EL (cell line): ENCODE results near the gene C5.
"Not testable (repeated sequence)": the region's sequence is repeated elsewhere in the genome, so short reads cannot be mapped to it uniquely, and the experiment has no call there.

Source experiments
- DNase-seq: peaks from one replicate; pipeline ENCODE4 v3.0.0-alpha.2; 2016

C5 gene

DNA sequence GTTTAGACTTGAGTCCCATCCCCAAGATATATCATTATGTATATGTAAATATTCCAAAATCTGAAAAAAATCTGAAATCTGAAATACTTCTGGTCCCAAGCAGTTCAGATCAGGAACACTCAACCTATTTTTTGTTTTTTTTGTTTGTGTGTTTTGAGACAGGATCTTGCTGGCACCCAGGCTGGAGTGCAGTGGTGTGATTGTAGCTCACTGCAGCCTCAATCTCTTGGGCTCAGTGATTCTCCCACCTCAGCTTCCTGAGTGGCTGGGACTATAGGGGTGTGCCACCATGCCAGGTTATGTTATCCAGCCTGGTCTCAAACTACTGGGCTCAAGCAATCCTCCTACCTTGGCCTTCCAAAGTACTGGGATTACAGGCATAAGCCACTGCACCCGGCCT is 72.8 kb downstream of the C5 start:
- no peak for DNase-seq

DNA sequence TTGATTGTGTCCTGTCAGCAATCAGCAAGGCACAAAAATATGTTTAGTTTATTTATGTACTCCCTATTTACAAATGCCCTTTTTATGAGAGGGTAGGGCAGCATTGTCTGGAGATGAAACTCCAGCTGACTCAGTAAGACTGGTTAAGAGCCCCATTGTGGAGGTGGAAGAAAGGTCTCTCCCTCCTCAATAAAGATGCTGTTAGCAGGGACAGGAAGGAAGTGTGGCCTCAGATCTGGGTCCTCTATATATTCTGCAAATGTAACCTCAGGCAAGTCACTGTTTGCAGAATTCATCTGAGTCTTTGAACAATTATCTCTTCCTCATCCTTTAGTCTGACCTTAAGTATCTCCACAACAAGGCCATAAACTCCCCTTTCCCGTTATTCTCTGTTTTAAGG is 75.2 kb downstream of the C5 start:
- DNase-seq: no peak

DNA sequence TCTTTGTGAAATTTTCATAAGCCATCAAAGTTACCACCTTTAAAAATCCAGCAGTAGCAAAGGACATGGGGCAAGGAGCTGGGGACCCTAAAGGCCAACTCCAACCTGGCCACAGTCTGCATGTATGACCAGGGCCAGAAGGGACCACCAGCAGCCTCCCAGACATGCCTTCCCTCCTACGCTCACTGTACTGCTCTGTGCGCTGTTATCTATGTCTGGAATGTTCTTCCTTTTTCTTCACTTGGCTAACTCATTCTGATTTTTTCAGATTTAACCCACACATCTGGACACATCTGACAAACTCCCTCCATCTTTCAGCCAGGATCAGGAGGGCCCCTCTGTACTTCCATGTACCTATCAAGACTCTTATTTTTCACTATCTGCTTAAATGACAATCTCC is 75.9 kb downstream of the C5 start:
- DNase-seq: no peak

DNA sequence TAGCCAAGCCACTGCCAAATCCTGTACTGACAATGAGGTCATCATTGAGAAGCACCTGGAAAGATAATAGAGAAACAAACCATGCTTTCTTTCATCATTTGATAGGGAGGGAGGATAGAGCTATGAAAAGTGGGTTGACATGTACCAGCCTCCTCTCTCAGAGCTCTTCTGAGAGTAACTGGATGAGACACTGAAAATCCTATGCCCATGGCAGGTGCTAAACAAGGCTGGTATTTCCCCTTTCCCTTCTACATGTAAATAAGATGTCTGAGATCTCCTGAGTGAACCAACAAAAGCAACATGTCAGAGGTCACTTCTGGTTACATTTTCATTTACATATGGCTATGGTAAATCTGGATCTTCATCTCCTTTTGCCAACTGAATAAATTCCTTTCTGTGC is 78.1 kb downstream of the C5 start:
- no peak for DNase-seq

DNA sequence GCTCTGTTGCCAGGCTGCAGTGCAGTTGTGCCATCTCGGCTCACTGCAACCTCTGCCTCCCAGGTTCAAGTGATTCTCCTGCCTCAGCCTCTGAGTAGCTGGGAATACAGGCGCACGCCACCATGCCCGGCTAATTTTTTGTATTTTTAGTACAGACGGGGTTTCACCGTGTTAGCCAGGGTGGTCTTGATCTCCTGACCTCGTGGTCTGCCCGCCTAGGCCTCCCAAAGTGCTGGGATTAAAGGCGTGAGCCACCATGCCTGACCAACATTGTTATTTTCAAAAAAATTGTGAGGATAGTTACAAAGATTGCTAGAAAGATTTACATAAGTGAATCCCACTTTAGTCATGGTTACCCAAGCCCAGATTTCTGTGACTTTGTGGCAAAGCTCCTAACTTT is 78.6 kb downstream of the C5 start:
- DNase-seq: not testable (repeated sequence)

DNA sequence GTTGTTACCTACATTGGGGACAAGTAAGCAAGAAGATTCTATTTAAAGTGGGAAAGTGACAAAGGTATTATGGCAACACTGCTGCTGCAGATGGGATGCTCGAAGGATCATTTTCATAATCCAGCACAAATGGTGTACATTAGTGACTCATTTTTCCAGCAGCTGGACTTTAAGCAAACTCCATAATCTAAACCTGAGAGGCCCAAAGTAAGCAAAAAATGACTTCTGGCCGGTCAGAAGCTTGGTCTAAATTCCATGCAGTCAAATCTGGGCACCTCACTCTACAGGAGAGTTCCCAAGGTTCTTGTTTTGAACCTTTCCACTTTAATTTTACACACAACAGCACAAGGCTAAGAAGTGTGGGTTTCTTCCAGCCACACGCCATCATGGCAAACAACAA is 79.8 kb downstream of the C5 start:
- DNase-seq: no peak

DNA sequence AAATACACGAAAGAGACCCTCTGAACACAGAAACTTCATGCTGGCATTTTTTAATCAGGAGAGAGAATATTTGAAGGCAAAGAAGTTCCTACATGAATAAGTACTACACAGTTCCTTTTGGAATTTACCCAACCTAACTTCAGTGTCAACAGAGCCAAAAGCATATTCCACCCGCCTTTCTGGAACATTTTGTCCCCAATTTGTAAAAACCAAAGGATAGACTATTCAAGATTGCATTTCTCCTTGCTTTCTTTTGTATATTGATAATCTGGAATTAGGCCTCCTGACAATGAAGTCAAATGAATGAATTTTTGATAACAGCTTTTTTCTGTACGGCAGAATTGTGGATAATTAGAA is 84.1 kb downstream of the C5 start:
- DNase-seq: no peak

DNA sequence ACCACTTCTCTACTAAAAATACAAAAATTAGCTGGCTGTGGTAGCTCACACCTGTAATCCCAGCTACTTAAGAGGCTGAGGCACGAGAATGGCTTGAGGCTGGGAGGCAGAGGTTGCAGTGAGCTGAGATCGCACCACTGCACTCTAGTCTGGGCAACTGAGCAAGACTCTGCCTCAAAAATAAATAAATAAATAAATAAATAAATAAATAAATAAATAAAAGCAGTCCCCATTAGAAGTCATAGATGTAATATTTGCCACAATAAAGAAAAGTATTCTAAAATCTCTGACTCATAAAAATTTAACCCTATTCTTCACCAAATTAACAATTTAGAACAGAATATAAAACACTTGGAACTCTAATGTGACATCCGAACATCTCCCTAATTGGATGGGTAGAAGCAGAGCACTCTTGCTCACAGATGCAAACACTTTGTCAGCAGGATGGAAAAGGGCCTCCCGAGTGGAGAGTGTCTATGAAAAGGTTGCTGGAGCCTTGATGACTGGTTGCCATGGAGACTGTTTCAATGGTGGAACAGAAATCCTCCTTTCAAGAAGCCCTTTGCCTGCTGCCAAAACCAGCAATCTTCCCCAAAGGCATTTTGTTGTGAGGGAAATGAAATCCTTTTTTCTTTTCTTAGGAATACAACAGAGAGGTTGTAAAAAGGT is 84.6 kb downstream of the C5 start:
- no peak for DNase-seq

DNA sequence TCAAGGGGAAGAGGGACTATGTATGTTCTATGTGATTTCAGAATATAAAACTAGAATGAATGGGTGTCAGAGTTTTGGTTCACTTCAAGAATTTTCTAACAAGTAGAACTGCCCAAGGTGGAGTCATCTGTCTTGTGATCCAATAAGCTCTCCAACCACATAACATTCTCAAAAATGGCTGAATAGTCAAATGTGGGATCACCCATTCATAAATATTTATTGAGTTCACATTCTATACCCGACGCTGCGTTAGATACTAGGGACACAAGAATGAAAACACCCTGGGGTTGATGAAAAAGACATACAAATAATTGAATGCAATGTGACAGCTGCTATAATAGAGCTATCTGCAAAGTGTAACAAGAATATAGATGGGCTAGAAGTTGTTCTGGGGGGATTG is 88.1 kb downstream of the C5 start:
- no peak for DNase-seq

DNA sequence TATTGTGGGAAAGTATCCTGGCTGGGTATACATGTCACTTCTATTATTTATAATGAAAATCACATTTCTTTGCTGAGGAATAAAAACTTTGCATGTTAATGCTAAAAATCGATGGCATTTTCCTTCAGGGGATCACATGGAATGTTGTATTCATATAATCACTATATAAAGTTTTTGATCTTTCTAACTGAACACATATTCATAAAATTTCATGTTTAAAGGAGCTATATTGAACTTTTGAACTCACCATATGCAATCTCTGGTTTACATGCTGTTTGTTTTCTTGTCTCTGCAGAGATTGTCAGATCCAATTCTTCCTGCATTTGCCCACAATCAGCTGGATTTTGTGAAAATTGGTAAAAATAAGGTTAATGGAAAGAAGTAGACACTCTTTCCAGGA is 90.1 kb downstream of the C5 start:
- no peak for DNase-seq

DNA sequence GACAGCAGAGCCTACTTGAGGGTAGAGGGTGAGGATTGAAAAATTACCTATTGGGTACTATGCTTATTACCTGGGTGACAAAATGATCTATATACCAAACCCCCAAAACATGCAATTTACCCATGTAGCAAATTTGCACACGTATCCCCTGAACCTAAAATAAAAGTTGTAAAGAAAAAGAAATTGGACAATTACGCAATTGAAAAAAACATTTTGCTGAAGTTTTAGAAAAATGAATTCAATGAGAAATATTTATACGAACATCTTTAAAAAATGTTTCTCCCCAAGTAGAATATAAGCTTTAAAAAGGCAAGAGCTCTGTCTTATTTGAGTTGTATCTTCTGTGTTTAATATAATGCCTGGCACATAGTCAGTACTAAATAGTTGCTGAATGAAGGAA is 93.2 kb downstream of the C5 start:
- DNase-seq: no peak

DNA sequence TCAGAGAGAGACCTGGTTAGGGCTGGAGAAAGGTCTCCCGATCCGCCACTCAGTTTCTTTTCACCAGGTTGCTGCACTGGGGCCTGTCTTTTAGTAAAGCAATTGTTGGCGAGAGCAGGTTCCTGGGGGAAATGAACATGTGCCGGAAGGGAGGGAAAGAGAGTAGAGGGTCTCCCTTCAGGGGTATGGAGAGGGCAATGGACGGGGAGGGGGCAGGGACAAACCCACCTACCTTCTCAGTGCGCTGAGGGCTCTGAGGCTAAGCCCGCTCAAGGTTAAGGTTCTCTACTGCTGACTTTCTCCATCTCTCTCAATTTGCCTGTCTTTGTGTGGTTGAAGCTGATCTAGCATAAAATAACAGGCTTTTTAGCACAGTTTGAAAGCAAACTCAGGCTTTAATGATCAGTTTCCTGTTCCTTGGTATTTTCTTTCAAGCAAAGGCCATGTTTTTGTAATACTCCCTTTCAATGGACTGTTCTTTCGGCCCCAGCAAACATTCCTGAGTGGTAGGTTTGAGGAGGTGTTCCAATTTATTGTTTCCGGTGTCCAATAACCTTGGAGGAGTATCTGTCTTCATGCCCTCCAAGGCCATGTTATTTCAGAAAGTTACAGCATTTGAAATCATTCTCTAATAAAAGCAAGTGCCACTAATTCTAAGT is 98.0 kb downstream of the C5 start:
- DNase-seq: no peak

DNA sequence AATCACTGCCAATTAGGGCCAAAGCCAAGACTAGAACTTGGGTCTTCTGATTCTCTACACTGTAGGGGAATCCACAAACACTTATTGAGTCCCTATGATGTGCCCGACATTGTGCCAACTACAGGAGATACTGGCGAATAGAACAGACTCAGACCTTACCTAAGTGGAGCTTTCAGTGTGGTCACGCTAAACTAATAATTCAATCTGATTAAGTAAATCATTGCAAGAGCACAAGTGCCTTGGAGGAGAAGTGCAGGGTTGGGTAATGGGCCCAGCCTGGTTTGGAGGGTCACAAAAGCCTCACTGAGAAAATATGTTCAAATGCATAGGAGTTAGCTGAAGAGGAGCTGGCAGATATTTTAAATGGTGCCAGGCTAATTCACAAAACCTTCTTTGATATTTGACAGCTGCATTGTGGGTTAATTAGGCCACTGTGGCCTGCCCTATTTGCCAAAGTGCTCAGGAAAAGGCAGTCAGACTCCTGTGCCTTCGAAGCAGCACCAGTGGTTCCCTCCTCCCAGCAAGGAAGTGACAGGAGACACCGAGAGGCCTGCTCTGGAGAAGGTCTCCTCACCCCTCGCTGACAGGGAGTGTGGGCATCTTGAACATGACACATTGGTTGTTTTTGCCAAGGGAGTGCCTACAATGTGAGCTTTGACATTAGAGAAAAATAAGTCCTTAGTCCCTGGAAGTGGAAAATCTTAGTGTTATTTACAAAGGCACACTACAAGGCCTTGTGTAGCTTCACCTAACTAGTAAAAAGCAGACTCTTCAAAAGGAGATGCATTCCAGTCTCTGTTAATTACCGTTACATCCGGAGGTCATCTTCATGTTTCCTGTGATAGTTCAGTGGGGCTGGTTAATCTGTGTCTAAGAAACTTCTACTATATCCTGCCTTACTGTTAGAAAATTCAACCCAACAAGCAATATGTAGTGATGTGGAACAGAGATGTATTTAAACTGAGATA is 99.4 kb downstream of the C5 start:
- DNase-seq: no peak

DNA sequence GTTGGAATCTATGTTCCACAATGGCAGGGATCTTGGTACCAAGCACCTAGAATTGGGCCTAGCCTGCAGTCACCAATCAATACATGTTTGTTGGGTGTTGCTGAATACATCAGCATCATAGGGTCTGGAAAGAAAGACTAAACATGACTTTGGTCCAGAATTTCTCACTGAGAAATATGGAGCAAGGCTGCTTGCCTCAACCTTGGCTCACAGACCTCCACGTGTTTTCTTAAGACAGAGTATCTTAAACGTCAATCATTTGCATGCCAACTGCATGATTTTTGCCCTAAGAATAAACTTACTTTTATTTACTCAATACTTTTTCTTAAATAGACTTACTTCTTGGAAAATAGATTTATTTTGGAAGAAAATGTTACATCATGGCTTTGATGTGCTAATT is 100.8 kb downstream of the C5 start:
- DNase-seq: no peak

DNA sequence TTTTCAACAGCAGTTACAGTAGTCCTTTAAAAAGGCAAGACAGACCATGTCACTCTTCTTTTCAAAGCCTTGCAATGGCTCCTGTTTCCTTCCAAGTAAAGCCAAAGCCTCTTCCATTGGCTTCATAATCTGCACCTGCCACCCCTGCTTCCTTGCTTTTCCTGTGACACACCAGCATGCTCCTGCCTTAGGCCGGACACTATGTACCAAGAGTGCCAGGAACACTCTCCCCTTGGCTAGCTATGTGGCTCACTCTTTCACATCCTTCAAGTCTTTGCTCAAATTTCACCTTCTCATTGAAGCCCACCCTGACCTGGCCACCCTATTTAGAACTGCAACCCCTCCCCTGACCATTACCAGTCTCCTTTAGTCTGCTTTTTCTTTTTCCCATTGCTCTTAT is 101.3 kb downstream of the C5 start:
- no peak for DNase-seq

DNA sequence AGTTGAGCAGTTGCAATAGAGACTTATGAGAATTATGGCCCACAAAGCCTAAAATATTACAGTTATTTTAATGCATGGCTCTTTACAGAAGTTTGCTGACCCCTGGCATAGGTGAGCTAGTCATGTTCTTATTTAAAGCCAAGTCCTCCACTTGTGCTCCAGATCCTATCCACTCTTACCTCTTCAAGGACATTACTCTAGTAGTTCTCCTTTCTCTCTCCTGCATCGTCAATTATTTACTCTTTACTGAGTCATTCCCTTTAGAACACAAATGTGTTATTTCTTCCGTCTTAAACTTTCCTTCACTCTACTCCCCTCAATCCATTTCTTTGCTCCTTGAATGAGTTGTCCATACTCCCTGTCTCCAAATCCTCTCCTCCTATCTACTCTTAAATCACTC is 102.9 kb downstream of the C5 start:
- DNase-seq: no peak

DNA sequence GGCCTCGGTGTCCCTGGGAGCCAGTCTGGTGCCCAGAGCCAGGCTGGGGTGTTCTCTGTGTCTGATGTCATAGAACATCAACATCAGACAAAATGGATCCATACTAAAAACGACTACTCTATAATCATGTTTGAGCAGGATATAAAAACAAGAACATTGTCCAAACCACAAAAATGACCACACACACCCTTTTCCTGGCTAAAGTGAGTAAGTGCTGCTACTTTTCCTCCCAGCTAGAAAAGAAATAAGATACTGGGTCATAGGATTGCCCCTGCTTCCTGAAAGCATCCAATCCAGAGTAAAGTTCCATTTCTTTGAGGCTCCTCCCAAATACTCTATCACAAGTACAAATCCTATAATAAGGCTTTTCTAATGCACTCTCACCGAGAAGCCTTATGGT is 103.8 kb downstream of the C5 start:
- peak; percentile 54 for DNase-seq

DNA sequence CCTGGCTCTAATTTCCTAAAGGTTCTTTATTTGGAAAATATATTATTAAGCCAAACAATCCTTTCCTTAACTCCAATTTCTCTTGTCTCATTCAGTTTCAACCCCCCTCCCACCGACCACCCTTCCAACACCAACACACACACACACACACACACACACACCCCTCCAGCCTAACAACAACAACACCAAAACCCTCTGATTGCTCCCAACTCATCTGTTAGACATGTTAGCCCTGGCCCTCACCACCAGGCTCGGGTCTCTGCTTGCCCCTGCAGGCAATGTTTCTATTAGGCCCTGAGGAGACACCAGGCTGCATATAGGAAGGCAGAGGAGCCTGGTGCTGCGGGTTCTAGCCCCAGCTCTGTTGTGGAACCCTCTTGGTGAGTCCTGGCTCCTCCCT is 105.1 kb downstream of the C5 start:
- DNase-seq: no peak

DNA sequence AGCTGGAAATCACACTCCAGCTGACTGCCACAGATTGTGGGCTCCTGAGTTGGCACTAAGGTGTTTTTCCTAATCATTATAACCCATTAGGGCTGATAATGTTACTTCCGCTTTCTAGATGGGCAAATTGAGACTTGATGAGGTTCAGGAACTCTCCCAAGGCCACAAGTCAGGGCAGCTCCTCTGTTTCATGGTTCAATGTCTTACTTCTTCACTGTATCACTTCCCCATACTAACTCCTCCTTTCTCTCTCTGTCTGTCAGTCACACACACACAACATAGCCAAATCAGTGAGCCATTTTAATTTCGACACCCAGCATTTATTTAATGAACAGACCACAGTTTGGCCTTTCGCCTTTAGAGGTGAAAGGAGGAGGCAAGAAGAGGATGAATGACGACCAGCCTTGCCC is 105.6 kb downstream of the C5 start:
- DNase-seq: no peak

DNA sequence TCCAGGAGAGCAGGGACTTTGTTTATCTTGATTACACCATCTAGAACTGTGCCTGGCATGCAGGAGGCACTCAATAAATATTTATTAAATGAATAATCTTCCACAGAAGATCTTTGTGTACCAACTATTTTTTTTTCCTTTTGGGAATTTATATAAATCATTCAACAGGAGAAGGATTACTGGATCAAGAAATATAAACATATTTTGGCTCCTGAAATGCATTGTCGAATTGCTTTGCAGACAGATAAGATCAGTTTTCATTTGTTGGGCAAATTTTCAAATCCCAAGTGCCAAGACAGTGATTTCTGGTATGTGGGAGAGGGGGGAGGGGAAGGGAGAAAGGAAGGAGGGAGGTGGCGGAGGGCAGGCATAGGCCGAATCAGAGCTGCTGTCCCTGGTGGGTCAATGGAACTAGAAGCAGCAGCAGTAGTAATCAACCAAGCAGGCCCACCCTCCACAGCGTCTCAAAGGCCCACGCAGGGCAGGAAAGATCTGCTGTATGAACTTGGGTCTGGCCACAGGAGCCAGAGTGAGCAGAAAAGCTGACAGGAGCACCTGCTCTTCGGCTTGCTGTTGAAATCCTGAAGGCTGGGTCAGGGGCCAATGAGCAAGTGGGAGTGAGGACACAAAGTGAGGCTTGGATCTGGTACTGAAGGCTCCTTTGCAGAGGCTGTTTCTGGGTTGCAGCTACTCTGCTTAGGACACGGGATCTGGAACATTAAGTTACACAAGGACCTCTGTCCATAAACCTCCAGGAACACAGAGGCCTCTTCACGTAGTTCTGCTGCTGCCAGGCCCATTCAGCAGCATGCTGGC is 107.7 kb downstream of the C5 start:
- no peak for DNase-seq

DNA sequence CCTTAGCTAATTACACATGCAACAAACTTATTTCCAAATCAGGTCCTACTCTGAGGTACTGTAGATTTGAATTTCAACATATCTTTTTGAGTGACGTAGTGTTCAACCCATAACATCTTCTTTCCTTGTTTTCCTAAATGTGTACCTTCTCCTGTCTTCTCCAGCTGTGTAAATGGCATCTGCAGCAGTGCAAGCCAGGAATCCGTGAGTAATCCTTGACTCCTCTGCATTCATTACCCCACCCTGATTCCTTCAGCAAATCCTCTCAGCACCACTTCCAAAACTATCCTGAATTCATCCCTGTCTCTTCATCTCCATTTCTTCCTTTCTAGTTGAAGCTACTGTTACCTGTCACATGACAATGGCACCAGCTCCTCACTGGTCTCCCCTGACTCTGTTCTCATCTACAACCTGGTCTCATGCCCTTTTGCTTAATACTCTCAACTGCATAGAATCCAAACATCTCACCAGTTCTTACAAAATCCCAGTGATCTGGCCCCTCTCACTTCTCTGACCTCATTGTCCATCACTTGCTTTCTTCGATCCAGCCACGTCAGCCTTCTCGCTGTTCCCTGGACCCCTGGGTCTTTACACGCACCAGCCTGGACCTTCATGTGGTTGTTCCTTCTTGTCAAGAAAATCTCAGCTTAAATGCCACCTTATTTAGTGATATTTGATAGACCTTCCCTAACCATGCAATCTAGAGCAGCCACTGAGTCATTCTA is 108.9 kb downstream of the C5 start:
- DNase-seq: peak; percentile 28

DNA sequence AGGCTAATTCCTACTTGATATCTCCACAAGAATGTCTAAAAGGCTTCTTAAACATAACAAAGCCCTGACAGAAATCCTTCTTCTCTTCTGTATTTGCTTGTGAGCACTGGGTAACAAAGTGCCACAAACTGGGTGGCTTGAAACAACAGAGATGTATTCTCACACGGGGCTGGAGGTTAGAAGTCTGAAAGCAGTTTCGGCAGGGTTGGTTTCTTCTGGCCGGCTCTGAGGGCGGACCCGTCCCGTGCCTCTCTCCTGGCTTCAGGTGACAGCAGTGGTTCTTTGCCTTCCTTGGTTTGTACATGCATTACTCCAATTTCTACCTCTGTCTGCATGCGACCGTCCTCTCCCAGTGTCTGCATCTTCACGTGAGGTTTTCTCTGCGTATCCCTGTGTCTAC is 109.5 kb downstream of the C5 start:
- no peak for DNase-seq

DNA sequence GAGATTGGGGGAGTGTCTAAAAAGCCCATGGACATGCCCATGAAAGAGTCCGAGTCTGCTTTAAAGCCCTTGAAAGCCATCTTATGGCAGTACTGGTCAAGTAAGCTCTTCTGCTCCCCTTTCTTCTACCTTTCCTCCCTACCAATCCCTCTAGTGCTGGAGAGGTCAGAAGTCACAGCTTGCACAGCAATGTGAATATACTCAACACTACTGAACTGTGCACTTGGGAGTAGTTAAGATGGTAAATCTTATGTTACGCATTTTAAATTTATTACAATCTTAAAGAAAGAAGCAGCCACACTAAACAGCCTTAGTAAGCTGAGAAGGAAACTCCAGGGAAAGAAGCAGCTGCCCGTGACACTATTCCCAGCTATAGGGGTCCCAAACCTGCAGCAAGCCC is 111.2 kb downstream of the C5 start:
- no peak for DNase-seq
